GOT3 (cell line): ENCODE results near the gene PDE4D.

Experiments
- DNase-seq: peaks from one replicate; lab custom pipeline; 2025; ENCODE audit warnings: mixed read lengths; lab: John Stamatoyannopoulos, UW

The PDE4D gene

GRCh38 chr5:59285300-59286016 is 608.1 kb downstream of the PDE4D start:
- DNase-seq, result no peak

- no peak for DNase-seq
Measured at GRCh38 chr5:59282726-59283125, 610.8 kb downstream of the PDE4D start.

- DNase-seq, result no peak
Measured at GRCh38 chr5:59279979-59280378, 613.5 kb downstream of the PDE4D start.

- no peak for DNase-seq
Measured at GRCh38 chr5:59276917-59277372, 616.6 kb downstream of the PDE4D start.

GRCh38 chr5:59276325-59276675 is 617.2 kb downstream of the PDE4D start:
- no peak for DNase-seq

- DNase-seq, result no peak
Measured at GRCh38 chr5:59275510-59276324, 617.8 kb downstream of the PDE4D start.

- no peak for DNase-seq
Measured at GRCh38 chr5:59275170-59275509, 618.4 kb downstream of the PDE4D start.

- DNase-seq, result no peak
Measured at GRCh38 chr5:59274106-59274636, 619.4 kb downstream of the PDE4D start.

- no peak for DNase-seq
Measured at GRCh38 chr5:59272809-59273427, 620.6 kb downstream of the PDE4D start.

GRCh38 chr5:59268756-59269415 is 624.6 kb downstream of the PDE4D start:
- DNase-seq, result no peak

- no peak for DNase-seq
Measured at GRCh38 chr5:59267033-59267432, 626.5 kb downstream of the PDE4D start.

GRCh38 chr5:59266410-59266809 is 627.1 kb downstream of the PDE4D start:
- no peak for DNase-seq

- no peak for DNase-seq
Measured at GRCh38 chr5:59264639-59265245, 628.8 kb downstream of the PDE4D start.

- no peak for DNase-seq
Measured at GRCh38 chr5:59264013-59264412, 629.5 kb downstream of the PDE4D start.

GRCh38 chr5:59261969-59262368 is 631.6 kb downstream of the PDE4D start:
- no peak for DNase-seq

GRCh38 chr5:59260973-59261372 is 632.6 kb downstream of the PDE4D start:
- DNase-seq, result no peak

GRCh38 chr5:59260200-59260599 is 633.3 kb downstream of the PDE4D start:
- no peak for DNase-seq

- DNase-seq, result no peak
Measured at GRCh38 chr5:59259237-59259636, 634.3 kb downstream of the PDE4D start.

GRCh38 chr5:59257488-59258400 is 635.8 kb downstream of the PDE4D start:
- no peak for DNase-seq

GRCh38 chr5:59256331-59256730 is 637.2 kb downstream of the PDE4D start:
- no peak for DNase-seq
